Uterus (tissue), 2 donors: ENCODE measurements around the gene NAP1L5.

ENCODE experiments used
- POLR2A ChIP-seq, 2 donors: fragments of 450-650 bp; IDR thresholded peaks; one replicate each; pipeline ENCODE4 v1.6.1; 2016; ENCODE audit warnings: antibody characterized with exemption in 2 of 2, mild to moderate bottlenecking in 1 of 2, moderate library complexity in 1 of 2
- TF ChIP-seq, protein P1 (sequence below), 4 experiments: fragments of 200-600 bp in 2 of 4; fragments of 450-650 bp in 2 of 4; sonication (generic) in 2 of 4; IDR thresholded peaks; one replicate each; pipeline ENCODE4 v1.5.1; 2016 to 2019; ENCODE audit warnings: antibody characterized with exemption in 4 of 4, mild to moderate bottlenecking in 2 of 4, moderate library complexity in 1 of 4

DNA sequence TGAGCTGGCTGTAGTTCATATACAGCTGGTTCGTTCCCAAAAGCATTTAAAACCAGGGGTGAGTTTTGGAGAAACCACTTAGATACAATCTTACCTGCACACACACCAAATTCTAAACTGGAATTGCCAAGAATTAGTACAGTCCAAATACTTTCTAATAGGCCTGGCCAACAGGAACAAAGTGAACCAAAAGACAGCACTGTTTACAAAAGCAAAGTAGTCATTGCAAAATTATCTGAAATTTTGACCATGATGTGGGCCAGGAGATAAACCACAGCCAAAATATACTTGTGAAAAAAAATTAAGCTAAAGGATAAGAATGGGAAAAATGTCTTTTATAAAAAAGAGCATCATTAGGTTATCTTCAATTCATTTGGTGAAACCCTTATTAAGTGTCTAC is 37.9 kb upstream of the NAP1L5 start:
- TF ChIP-seq, protein P1, sequence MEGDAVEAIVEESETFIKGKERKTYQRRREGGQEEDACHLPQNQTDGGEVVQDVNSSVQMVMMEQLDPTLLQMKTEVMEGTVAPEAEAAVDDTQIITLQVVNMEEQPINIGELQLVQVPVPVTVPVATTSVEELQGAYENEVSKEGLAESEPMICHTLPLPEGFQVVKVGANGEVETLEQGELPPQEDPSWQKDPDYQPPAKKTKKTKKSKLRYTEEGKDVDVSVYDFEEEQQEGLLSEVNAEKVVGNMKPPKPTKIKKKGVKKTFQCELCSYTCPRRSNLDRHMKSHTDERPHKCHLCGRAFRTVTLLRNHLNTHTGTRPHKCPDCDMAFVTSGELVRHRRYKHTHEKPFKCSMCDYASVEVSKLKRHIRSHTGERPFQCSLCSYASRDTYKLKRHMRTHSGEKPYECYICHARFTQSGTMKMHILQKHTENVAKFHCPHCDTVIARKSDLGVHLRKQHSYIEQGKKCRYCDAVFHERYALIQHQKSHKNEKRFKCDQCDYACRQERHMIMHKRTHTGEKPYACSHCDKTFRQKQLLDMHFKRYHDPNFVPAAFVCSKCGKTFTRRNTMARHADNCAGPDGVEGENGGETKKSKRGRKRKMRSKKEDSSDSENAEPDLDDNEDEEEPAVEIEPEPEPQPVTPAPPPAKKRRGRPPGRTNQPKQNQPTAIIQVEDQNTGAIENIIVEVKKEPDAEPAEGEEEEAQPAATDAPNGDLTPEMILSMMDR (IDR thresholded peaks at IDR 0.05) = no peak
- no peak for TF ChIP-seq POLR2A (IDR thresholded peaks at IDR 0.05)
